ENCODE data around the gene CCDC85B.

DNA sequence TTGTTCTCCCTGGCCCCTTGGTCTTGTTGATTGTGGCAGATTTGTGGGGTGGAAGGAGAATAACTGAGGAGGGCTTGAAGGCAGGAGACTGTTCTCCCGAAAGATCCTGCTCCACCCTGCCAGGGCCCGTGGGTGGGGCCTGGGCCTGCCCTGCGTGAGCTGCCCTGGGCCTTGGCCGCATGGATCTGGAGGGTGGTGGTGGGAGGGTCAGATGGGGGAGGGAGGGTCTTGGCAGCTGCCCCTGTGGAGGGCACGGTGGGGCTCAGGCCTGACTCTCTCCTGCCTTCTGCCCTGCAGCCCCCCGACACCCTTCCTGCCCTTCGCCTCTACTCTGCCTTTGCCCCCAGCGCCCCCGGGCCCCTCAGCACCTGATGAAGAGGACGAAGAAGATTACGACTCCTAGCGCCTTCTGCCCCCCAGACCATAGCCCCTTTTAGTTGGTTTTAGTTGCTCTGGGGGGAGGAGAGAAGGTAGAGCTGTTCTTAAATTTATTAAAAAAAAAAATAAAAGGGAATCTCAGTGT lies 30.6 kb downstream of the CCDC85B start:
- no peak for TF ChIP-seq TCF7L2 (IDR thresholded peaks at IDR 0.05; ENCODE audit: low read depth, low read length)
- TF ChIP-seq, protein P1, sequence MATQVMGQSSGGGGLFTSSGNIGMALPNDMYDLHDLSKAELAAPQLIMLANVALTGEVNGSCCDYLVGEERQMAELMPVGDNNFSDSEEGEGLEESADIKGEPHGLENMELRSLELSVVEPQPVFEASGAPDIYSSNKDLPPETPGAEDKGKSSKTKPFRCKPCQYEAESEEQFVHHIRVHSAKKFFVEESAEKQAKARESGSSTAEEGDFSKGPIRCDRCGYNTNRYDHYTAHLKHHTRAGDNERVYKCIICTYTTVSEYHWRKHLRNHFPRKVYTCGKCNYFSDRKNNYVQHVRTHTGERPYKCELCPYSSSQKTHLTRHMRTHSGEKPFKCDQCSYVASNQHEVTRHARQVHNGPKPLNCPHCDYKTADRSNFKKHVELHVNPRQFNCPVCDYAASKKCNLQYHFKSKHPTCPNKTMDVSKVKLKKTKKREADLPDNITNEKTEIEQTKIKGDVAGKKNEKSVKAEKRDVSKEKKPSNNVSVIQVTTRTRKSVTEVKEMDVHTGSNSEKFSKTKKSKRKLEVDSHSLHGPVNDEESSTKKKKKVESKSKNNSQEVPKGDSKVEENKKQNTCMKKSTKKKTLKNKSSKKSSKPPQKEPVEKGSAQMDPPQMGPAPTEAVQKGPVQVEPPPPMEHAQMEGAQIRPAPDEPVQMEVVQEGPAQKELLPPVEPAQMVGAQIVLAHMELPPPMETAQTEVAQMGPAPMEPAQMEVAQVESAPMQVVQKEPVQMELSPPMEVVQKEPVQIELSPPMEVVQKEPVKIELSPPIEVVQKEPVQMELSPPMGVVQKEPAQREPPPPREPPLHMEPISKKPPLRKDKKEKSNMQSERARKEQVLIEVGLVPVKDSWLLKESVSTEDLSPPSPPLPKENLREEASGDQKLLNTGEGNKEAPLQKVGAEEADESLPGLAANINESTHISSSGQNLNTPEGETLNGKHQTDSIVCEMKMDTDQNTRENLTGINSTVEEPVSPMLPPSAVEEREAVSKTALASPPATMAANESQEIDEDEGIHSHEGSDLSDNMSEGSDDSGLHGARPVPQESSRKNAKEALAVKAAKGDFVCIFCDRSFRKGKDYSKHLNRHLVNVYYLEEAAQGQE (IDR thresholded peaks at IDR 0.05; ENCODE audit: insufficient read depth in 1 of 2, low read depth in 2 of 2, low read length in 1 of 2) = no peak
- TF ChIP-seq, protein P2, sequence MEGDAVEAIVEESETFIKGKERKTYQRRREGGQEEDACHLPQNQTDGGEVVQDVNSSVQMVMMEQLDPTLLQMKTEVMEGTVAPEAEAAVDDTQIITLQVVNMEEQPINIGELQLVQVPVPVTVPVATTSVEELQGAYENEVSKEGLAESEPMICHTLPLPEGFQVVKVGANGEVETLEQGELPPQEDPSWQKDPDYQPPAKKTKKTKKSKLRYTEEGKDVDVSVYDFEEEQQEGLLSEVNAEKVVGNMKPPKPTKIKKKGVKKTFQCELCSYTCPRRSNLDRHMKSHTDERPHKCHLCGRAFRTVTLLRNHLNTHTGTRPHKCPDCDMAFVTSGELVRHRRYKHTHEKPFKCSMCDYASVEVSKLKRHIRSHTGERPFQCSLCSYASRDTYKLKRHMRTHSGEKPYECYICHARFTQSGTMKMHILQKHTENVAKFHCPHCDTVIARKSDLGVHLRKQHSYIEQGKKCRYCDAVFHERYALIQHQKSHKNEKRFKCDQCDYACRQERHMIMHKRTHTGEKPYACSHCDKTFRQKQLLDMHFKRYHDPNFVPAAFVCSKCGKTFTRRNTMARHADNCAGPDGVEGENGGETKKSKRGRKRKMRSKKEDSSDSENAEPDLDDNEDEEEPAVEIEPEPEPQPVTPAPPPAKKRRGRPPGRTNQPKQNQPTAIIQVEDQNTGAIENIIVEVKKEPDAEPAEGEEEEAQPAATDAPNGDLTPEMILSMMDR (IDR thresholded peaks at IDR 0.05) = no peak

All from Panc1 (cell line).